Measurements from ENCODE around the gene FOXP1.

DNA sequence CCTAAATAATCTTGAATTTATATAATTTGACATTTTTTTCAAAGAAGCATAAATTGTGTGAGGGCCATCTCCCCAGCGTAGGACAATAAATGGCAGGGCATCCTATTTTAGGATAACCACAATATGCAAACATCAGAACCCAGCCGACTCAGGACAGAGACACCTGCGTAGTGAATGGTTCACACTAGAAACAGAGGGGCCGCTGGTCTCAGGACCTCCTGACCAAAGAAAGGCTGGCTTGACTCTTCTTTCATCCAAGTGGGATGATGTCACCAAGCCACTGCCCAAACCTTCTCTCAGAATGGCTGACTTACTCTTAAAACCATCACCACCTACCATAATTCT lies 162.1 kb downstream of the FOXP1 start:
- TF ChIP-seq CTCF (IDR thresholded peaks at IDR 0.05; ENCODE audit: low read length) (no peak), EZH2 (IDR thresholded peaks at IDR 0.05; ENCODE audit: borderline replicate concordance, low read length) (no peak)
